ENCODE measurements around the gene TOP2A. TPM values are rescaled to one million over a fixed set of nuclear protein-coding genes. Genes with fewer than 3 reads are reported as not detected.

Gene TOP2A
- total RNA-seq: 14.5 and 15.9 TPM in 2 replicates

GRCh38 chr17:40417609-40418427 lies at the start of gene TOP2A:
TOP2A (minus strand) TSS chr17:40417896; CDS start chr17:40417791, 105 bp downstream.
- H3K9me3 ChIP-seq (ENCODE audit: low read depth, low read length): no peaks in the 10 kb centered on the region
- no peak for TF ChIP-seq CTCF (IDR thresholded peaks at IDR 0.05; ENCODE audit: extremely low read depth, low read depth, low read length)
- H4K20me1 ChIP-seq (ENCODE audit: insufficient read depth, low read length): no peaks in the 10 kb centered on the region
- peak; percentile 99 for DNase-seq (ENCODE audit: insufficient read length, low spot score, missing footprints)
- H2AFZ ChIP-seq (ENCODE audit: low read length): peak within 1 kb of the TSS; percentile 99
- peaks cover 38% of the 10 kb centered on the region for H3K79me2 ChIP-seq (ENCODE audit: insufficient read depth, low read length)
- H3K4me3 ChIP-seq (ENCODE audit: insufficient read depth, low read length): peak within 1 kb of the TSS; percentile 98
- H3K27ac ChIP-seq (ENCODE audit: low read depth, low read length): peak within 1 kb of the TSS; percentile 83
- H3K36me3 ChIP-seq (ENCODE audit: insufficient read depth, low read length): peaks cover 8% of the 10 kb centered on the region
- no peaks in the 10 kb centered on the region for H3K27me3 ChIP-seq (ENCODE audit: insufficient read depth, low read length)
- H3K4me1 ChIP-seq (ENCODE audit: insufficient read depth, low read length): peaks cover 26% of the 10 kb centered on the region
- peak within 1 kb of the TSS; percentile 100 for H3K4me2 ChIP-seq (ENCODE audit: insufficient read depth, low read length)

GRCh38 chr17:40467281-40467867 lies 49.7 kb upstream of the TOP2A start:
- Histone ChIP-seq H3K79me2 (ENCODE audit: insufficient read depth, low read length) (no peaks in the 10 kb centered on the region), H4K20me1 (ENCODE audit: insufficient read depth, low read length) (no peaks in the 10 kb centered on the region), H3K27me3 (ENCODE audit: insufficient read depth, low read length) (no peaks in the 10 kb centered on the region), H3K4me2 (ENCODE audit: insufficient read depth, low read length) (no peak overlapping the region), H3K27ac (ENCODE audit: low read depth, low read length) (no peak overlapping the region), H3K9me3 (ENCODE audit: low read depth, low read length) (no peaks in the 10 kb centered on the region), H3K36me3 (ENCODE audit: insufficient read depth, low read length) (no peaks in the 10 kb centered on the region), H3K4me1 (ENCODE audit: insufficient read depth, low read length) (peaks cover 17% of the 10 kb centered on the region), H3K4me3 (ENCODE audit: insufficient read depth, low read length) (no peak overlapping the region), H2AFZ (ENCODE audit: low read length) (no peak overlapping the region)
- TF ChIP-seq CTCF (IDR thresholded peaks at IDR 0.05; ENCODE audit: extremely low read depth, low read depth, low read length): no peak
- DNase-seq (ENCODE audit: insufficient read length, low spot score, missing footprints): no peak

- H3K36me3 ChIP-seq (ENCODE audit: insufficient read depth, low read length): no peaks in the 10 kb centered on the region
Measured at GRCh38 chr17:40466298-40466971, 48.7 kb upstream of the TOP2A start.

More at GRCh38 chr17:40466298-40466971, 48.7 kb upstream of the TOP2A start:
- no peaks in the 10 kb centered on the region for H3K27me3 ChIP-seq (ENCODE audit: insufficient read depth, low read length)
- TF ChIP-seq CTCF (IDR thresholded peaks at IDR 0.05; ENCODE audit: extremely low read depth, low read depth, low read length): no peak
- H3K27ac ChIP-seq (ENCODE audit: low read depth, low read length): no peak overlapping the region
- no peak overlapping the region for H3K4me3 ChIP-seq (ENCODE audit: insufficient read depth, low read length)
- no peak overlapping the region for H2AFZ ChIP-seq (ENCODE audit: low read length)
- peaks cover 4% of the 10 kb centered on the region for H4K20me1 ChIP-seq (ENCODE audit: insufficient read depth, low read length)
- H3K4me1 ChIP-seq (ENCODE audit: insufficient read depth, low read length): peaks cover 8% of the 10 kb centered on the region
- H3K4me2 ChIP-seq (ENCODE audit: insufficient read depth, low read length): no peak overlapping the region
- DNase-seq (ENCODE audit: insufficient read length, low spot score, missing footprints): peak; percentile 31
- no peaks in the 10 kb centered on the region for H3K9me3 ChIP-seq (ENCODE audit: low read depth, low read length)
- H3K79me2 ChIP-seq (ENCODE audit: insufficient read depth, low read length): no peaks in the 10 kb centered on the region

Measured in osteoblast (primary cell).